HepG2 (cell line): ENCODE data around the gene PHOSPHO2. TPM values are rescaled to one million over a fixed set of nuclear protein-coding genes. Genes with fewer than 3 reads are reported as not detected.
A peak's percentile ranks its signal among the peaks of the same experiment; 100 is the strongest.

ENCODE experiments used
- ATF6 ChIP-seq: sonication (generic); formaldehyde crosslinking; conservative IDR thresholded peaks from 2 replicates; pipeline ENCODE4 v1.4.0; 2020; ENCODE audit warnings: missing genetic modification reagents
- BRCA1 ChIP-seq: sonication (generic); formaldehyde crosslinking; IDR thresholded peaks from 2 replicates; pipeline ENCODE4 v1.4.0; 2020; ENCODE audit warnings: missing genetic modification reagents
- DR1 ChIP-seq: sonication (generic); formaldehyde crosslinking; IDR thresholded peaks from 2 replicates; pipeline ENCODE4 v1.8.0; 2021; ENCODE audit warnings: mild to moderate bottlenecking, missing genetic modification reagents, inconsistent platforms
- FLYWCH1 ChIP-seq: sonication (generic); formaldehyde crosslinking; IDR thresholded peaks from 2 replicates; pipeline ENCODE4 v1.8.1; 2023; ENCODE audit warnings: mild to moderate bottlenecking, missing genetic modification reagents
- GABPB1 ChIP-seq: IDR thresholded peaks from 2 replicates; pipeline ENCODE4 v1.6.1; 2016; ENCODE audit warnings: mild to moderate bottlenecking, missing genetic modification reagents, moderate library complexity, missing compliant biosample characterization
- MAFK ChIP-seq, 2 experiments: IDR thresholded peaks in 1 of 2; conservative IDR thresholded peaks in 1 of 2; 2 replicates each; pipeline ENCODE4 v1.6.1; 2011; ENCODE audit warnings: improper control_type of control experiment in 2 of 2, low read length in 2 of 2
- NFE2 ChIP-seq: sonication (generic); formaldehyde crosslinking; IDR thresholded peaks from 2 replicates; pipeline ENCODE4 v1.4.0; 2020; ENCODE audit warnings: missing genetic modification reagents
- NRL ChIP-seq: sonication (generic); formaldehyde crosslinking; IDR thresholded peaks from 2 replicates; pipeline ENCODE4 v1.5.0; 2020; ENCODE audit warnings: missing genetic modification reagents, mild to moderate bottlenecking, moderate library complexity, borderline replicate concordance
- PAX8 ChIP-seq: sonication (generic); formaldehyde crosslinking; IDR thresholded peaks from 2 replicates; pipeline ENCODE4 v1.8.0; 2022; ENCODE audit warnings: mild to moderate bottlenecking, missing genetic modification reagents, borderline replicate concordance
- RFX3 ChIP-seq: IDR thresholded peaks from 2 replicates; pipeline ENCODE4 v1.6.1; 2016; ENCODE audit warnings: missing biosample characterization, missing genetic modification reagents
- SETDB1 ChIP-seq: sonication (generic); formaldehyde crosslinking; IDR thresholded peaks from 2 replicates; pipeline ENCODE4 v1.5.1; 2020; ENCODE audit warnings: missing genetic modification reagents, mild to moderate bottlenecking, borderline replicate concordance
- STAT6 ChIP-seq: sonication (generic); formaldehyde crosslinking; IDR thresholded peaks from 2 replicates; pipeline ENCODE4 v1.4.0; 2020; ENCODE audit warnings: missing genetic modification reagents, mild to moderate bottlenecking, borderline replicate concordance
- TBL1XR1 ChIP-seq: fragments of 150-350 bp; IDR thresholded peaks from 2 replicates; pipeline ENCODE4 v1.6.1; 2014; ENCODE audit warnings: borderline replicate concordance, low read length; ENCODE audit not compliant: partially characterized antibody
- ZNF12 ChIP-seq: sonication (generic); formaldehyde crosslinking; IDR thresholded peaks from 2 replicates; pipeline ENCODE4 v1.5.0; 2020; ENCODE audit warnings: missing genetic modification reagents
- ZNF136 ChIP-seq: sonication (generic); formaldehyde crosslinking; IDR thresholded peaks from 2 replicates; pipeline ENCODE4 v1.8.1; 2022; ENCODE audit warnings: low read depth, mild to moderate bottlenecking, moderate library complexity, missing genetic modification reagents
- ZNF274 ChIP-seq: sonication (generic); formaldehyde crosslinking; IDR thresholded peaks from 2 replicates; pipeline ENCODE4 v1.5.1; 2020; ENCODE audit warnings: mild to moderate bottlenecking, missing genetic modification reagents
- ZNF33B ChIP-seq: sonication (generic); formaldehyde crosslinking; IDR thresholded peaks from 2 replicates; pipeline ENCODE4 v1.5.1; 2020; ENCODE audit warnings: mild to moderate bottlenecking, missing genetic modification reagents
- ZNF530 ChIP-seq: sonication (generic); formaldehyde crosslinking; IDR thresholded peaks from 2 replicates; pipeline ENCODE4 v1.5.0; 2020; ENCODE audit warnings: low read depth, mild to moderate bottlenecking, missing genetic modification reagents
- ZNF552 ChIP-seq: sonication (generic); formaldehyde crosslinking; IDR thresholded peaks from 2 replicates; pipeline ENCODE4 v1.9.0; 2022; ENCODE audit warnings: missing genetic modification reagents, mild to moderate bottlenecking, borderline replicate concordance
- ZNF740 ChIP-seq: sonication (generic); formaldehyde crosslinking; IDR thresholded peaks from 2 replicates; pipeline ENCODE4 v1.4.0; 2020; ENCODE audit warnings: missing genetic modification reagents
- ZNF850 ChIP-seq: sonication (generic); formaldehyde crosslinking; conservative IDR thresholded peaks from 2 replicates; pipeline ENCODE4 v1.9.0; 2021; ENCODE audit warnings: mild to moderate bottlenecking, missing genetic modification reagents
- ZSCAN25 ChIP-seq: sonication (generic); formaldehyde crosslinking; IDR thresholded peaks from 2 replicates; pipeline ENCODE4 v1.8.0; 2022; ENCODE audit warnings: mild to moderate bottlenecking, missing genetic modification reagents
- polyA plus RNA-seq, 8 experiments: library from polyadenylated mRNA; depleted of rRNA in 3 of 8; stranded (reverse) in 7 of 8; unstranded in 1 of 8; fragments of >200 nt; fragmentation: Illumina TruSeq in 4 of 8; extraction: Trizol in 4 of 8; gene quantifications; 2 replicates each; pipeline versions ENCODE4 v1.2.1 to v1.2.3, GENCODE V29; 2011 to 2016; ENCODE audit warnings: low read depth in 4 of 8, missing spikeins in 1 of 8, mixed read lengths in 1 of 8; ENCODE audit not compliant: insufficient read depth in 1 of 8
- total RNA-seq, 5 experiments: library from RNA; depleted of rRNA; stranded (reverse); fragments of >200 nt; fragmentation: Illumina TruSeq; extraction: Trizol; gene quantifications; 2 replicates each; pipeline ENCODE4 v1.2.3, GENCODE V29; 2016; ENCODE audit warnings: low read depth in 1 of 5
- TF ChIP-seq, protein P1 (sequence below): sonication (generic); formaldehyde crosslinking; IDR thresholded peaks from 2 replicates; pipeline ENCODE4 v1.4.0; 2020; ENCODE audit warnings: mild to moderate bottlenecking, missing genetic modification reagents

The PHOSPHO2 gene
- total and polyA plus RNA-seq, 2 of the 13 experiments (the other 11 are each of a cell fraction or from before 2014, with no cell fraction given), result 6.1 to 11.4 TPM

GRCh38 chr2:169734169-169734847 lies 40.0 kb downstream of the PHOSPHO2 start (continued):
- no peak for TF ChIP-seq STAT6 (CRISPR knock-in tag)
- no peak for TF ChIP-seq SETDB1 (CRISPR knock-in tag)
- TF ChIP-seq ZNF33B (CRISPR knock-in tag), result 0 out of 2 replicates have a peak, but pooled peaks have one; percentile 29
- TF ChIP-seq RFX3 (CRISPR knock-in tag), result no peak
- TF ChIP-seq BRCA1 (CRISPR knock-in tag), result no peak
- TF ChIP-seq ZNF12 (CRISPR knock-in tag), result no peak
- no peak for TF ChIP-seq ATF6
- TF ChIP-seq PAX8 (CRISPR knock-in tag), result no peak
- no peak for TF ChIP-seq ZNF850 (CRISPR knock-in tag)
- TF ChIP-seq ZNF136 (CRISPR knock-in tag), result no peak
- no peak for TF ChIP-seq GABPB1 (CRISPR knock-in tag)
- TF ChIP-seq ZSCAN25 (CRISPR knock-in tag), result no peak
- TF ChIP-seq ZNF530 (CRISPR knock-in tag), result no peak
- no peak for TF ChIP-seq MAFK (conservative IDR thresholded peaks at IDR 0.05 in 1 of 2, IDR thresholded peaks at IDR 0.05 in 1 of 2; ENCODE audit: low read length in 2 of 2)
- TF ChIP-seq ZNF552 (CRISPR knock-in tag), result no peak
- no peak for TF ChIP-seq DR1
- TF ChIP-seq, protein P1, sequence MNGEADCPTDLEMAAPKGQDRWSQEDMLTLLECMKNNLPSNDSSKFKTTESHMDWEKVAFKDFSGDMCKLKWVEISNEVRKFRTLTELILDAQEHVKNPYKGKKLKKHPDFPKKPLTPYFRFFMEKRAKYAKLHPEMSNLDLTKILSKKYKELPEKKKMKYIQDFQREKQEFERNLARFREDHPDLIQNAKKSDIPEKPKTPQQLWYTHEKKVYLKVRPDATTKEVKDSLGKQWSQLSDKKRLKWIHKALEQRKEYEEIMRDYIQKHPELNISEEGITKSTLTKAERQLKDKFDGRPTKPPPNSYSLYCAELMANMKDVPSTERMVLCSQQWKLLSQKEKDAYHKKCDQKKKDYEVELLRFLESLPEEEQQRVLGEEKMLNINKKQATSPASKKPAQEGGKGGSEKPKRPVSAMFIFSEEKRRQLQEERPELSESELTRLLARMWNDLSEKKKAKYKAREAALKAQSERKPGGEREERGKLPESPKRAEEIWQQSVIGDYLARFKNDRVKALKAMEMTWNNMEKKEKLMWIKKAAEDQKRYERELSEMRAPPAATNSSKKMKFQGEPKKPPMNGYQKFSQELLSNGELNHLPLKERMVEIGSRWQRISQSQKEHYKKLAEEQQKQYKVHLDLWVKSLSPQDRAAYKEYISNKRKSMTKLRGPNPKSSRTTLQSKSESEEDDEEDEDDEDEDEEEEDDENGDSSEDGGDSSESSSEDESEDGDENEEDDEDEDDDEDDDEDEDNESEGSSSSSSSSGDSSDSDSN, result peak; percentile 61; the same call in 1 of the 2 replicates
- no peak for TF ChIP-seq NRL (CRISPR knock-in tag)
- TF ChIP-seq ZNF274, result no peak
- TF ChIP-seq NFE2 (CRISPR knock-in tag), result no peak
- TF ChIP-seq ZNF740 (CRISPR knock-in tag), result no peak
- TF ChIP-seq TBL1XR1, result no peak
- TF ChIP-seq FLYWCH1, result no peak
